HG02981 (cell line): Measurements from ENCODE around the gene GLO1.
A peak's percentile ranks its signal among the peaks of the same experiment; 100 is the strongest.

Experiments
- ATAC-seq: cut with Tn5 transposase; IDR thresholded peaks from one replicate; pipeline ENCODE4 v1.9.1; 2021; ENCODE audit warnings: mild to moderate bottlenecking, moderate library complexity; ENCODE audit not compliant: unreplicated experiment

The GLO1 gene

GRCh38 chr6:38673397-38674165 is 29.4 kb downstream of the GLO1 start:
- ATAC-seq: no peak

GRCh38 chr6:38671885-38672467 is 31.0 kb downstream of the GLO1 start:
- peak; percentile 73 for ATAC-seq

- no peak for ATAC-seq
Measured at GRCh38 chr6:38658418-38659167, 44.4 kb downstream of the GLO1 start.

- ATAC-seq: no peak
Measured at GRCh38 chr6:38656896-38657295, 46.0 kb downstream of the GLO1 start.

- ATAC-seq: no peak
Measured at GRCh38 chr6:38654263-38654662, 48.7 kb downstream of the GLO1 start.

GRCh38 chr6:38651121-38651784 is 51.7 kb downstream of the GLO1 start:
- ATAC-seq: no peak

- ATAC-seq: no peak
Measured at GRCh38 chr6:38650207-38650752, 52.7 kb downstream of the GLO1 start.

- ATAC-seq: no peak
Measured at GRCh38 chr6:38649744-38650143, 53.2 kb downstream of the GLO1 start.

GRCh38 chr6:38648629-38649028 is 54.3 kb downstream of the GLO1 start:
- ATAC-seq: no peak

- no peak for ATAC-seq
Measured at GRCh38 chr6:38646166-38646878, 56.6 kb downstream of the GLO1 start.

- ATAC-seq: no peak
Measured at GRCh38 chr6:38644951-38645350, 58.0 kb downstream of the GLO1 start.

- no peak for ATAC-seq
Measured at GRCh38 chr6:38640216-38640909, 62.6 kb downstream of the GLO1 start.

GRCh38 chr6:38639498-38640215 is 63.3 kb downstream of the GLO1 start, which contains the start of gene BTBD9:
BTBD9 (minus strand) TSS chr6:38639929.
- peak; percentile 72 for ATAC-seq

- peak; percentile 33 for ATAC-seq
Measured at GRCh38 chr6:38638941-38639497, 63.9 kb downstream of the GLO1 start.

GRCh38 chr6:38637756-38638155 is 65.2 kb downstream of the GLO1 start:
- ATAC-seq: no peak

GRCh38 chr6:38636027-38636426 is 66.9 kb downstream of the GLO1 start:
- ATAC-seq: no peak

GRCh38 chr6:38634518-38634917 is 68.4 kb downstream of the GLO1 start:
- no peak for ATAC-seq

GRCh38 chr6:38632490-38632889 is 70.5 kb downstream of the GLO1 start:
- no peak for ATAC-seq
